ENCODE data around the gene SPATS2.
"Not testable (repeated sequence)": the region's sequence is repeated elsewhere in the genome, so short reads cannot be mapped to it uniquely, and the experiment has no call there.

SPATS2 gene

DNA sequence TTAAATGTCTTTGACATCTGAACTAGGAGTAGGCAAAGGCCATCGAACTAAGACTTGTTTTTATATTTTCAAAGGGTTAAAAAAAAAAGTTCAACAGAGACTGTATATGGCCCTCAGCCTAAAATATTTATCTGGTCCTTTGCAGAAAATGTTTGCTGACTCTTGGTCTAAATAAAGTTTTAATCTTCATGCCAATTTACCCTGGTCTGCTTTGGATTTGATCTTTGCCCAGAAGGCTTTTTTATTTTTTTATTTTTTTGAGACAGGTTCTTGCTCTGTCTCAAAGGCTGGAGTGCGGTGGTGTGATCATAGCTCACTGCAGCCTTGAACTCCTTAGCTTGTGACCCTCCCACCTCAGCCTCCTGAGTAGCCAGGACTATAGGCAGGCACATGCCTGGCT lies 47.1 kb downstream of the SPATS2 start:
- DNase-seq: no peak

DNA sequence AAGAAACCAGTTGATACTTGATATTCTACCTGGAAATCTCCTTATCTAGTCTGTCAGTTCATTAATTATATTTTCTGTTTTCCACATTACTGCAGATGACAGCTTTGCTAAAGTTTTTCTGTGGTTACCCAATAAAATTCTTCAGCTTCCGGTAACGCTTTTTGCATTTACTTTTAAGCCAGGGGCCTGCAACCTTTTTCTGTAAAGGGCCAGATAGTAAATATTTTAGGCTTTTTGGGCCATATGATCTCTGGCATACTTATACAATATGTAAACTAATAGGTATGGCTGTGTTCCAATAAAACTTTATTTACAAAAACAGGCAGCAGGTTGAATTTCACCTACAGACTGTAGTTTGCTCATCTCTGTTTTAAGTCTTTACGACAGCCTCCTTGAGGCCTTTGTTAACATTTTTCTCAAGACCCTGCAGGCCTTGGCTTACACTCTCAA lies 48.3 kb downstream of the SPATS2 start:
- no peak for DNase-seq

DNA sequence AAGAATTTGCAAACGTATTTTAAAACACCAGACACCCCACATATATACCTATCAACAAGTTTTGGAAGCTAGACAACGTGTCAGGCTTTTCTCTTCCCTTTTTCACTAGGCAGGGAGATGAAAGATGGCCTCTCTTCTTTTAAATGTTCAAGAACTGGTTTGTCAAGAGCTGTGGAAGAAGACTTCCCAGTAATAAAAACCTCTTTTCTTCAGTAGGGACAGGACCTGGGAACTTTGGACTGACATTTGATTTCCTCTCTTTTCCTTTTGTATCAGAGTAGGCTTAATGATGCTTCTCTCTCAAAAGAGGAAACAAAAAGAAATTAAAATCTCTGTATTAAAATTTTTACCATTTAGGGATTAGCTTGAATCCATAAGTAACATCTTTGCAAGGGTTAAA lies 49.6 kb downstream of the SPATS2 start:
- no peak for DNase-seq

DNA sequence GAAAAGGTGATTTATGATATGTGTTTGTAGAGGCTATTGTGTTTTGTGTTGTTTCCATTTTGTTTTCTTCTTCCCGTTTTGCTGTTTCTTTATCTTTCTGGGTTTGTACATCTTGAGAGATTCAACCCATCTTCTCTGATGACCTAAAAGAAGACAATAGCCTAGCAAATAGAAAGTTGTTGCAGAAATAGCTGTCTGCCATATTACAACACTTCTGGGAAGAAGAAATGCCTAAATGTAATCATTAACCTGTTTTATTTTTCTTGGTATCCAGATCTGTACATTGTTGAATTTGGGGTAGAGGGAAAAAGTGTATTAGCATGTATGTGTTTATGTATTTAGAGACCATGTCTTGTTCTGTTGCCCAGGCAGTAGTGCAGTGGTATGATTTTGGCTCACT lies 50.3 kb downstream of the SPATS2 start:
- no peak for DNase-seq

- no peak for DNase-seq
Observed at GRCh38 chr12:49420556-49420955, 53.3 kb downstream of the SPATS2 start.

GRCh38 chr12:49422114-49422513 lies 54.9 kb downstream of the SPATS2 start:
- DNase-seq: no peak

- no peak for DNase-seq
Observed at GRCh38 chr12:49428793-49429192, 61.5 kb downstream of the SPATS2 start.

DNA sequence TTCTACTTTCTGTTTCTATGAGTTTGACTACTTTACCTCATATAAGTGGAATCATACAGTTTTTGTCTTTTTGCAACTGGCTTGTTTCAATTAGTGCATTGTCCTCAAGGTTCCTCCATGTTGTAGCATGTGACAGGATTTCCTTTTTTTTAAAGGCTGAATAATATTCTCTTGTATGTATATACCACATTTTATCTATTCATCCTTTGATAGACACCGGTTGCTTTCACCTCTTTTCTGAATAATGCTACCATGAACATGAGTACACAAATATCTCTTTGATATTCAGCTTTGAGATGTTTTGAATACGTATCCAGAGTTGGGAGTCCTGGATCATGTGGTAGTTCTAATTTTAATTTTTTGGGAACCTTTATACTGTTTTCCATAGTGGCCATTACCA lies 65.4 kb downstream of the SPATS2 start:
- no peak for DNase-seq

- not testable (repeated sequence) for DNase-seq
Observed at GRCh38 chr12:49436799-49437198, 69.5 kb downstream of the SPATS2 start.

DNA sequence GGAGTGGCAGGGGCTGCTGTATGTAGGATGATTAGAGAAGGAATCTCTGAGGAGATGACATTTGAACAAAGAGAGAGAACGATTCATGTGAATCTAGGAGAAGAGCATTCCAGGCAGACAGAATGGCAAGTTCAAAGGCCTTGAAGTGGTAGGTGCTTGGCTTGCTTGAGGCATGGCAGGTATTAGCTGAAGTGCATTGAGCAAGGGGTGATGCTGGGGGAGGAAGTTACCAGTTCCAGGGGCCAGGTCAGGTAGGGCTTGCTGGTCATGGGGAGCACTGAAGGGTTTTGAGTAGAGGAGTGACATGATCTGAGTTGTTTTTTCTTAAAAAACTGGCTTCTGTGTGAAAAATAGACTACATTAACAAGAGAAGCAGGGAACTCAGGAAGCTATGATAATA lies 71.8 kb downstream of the SPATS2 start:
- no peak for DNase-seq

GRCh38 chr12:49440035-49440434 lies 72.8 kb downstream of the SPATS2 start:
- no peak for DNase-seq

GRCh38 chr12:49442915-49443314 lies 75.7 kb downstream of the SPATS2 start:
- no peak for DNase-seq

- no peak for DNase-seq
Observed at GRCh38 chr12:49446571-49446970, 79.3 kb downstream of the SPATS2 start.

DNA sequence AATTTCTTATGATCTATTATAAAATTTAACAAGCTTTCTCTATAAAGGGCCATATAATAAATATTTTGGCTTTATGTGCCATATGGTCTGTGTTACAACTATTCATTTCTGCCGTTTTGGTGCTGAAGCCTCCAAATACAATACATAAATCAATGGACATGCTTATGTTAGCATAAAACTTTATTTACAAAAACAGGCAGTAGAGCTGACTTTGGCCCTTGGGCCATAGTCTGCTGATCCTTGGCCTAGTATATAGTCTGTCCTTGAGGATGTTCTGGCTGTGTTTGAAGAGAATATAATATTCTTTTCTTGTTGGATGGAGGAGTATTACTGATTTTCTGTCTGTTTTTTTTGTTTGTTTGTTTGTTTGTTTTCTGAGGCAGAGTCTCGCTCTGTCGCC lies 81.6 kb downstream of the SPATS2 start:
- DNase-seq: no peak

GRCh38 chr12:49451468-49452259 lies 84.4 kb downstream of the SPATS2 start:
- DNase-seq: no peak

DNA sequence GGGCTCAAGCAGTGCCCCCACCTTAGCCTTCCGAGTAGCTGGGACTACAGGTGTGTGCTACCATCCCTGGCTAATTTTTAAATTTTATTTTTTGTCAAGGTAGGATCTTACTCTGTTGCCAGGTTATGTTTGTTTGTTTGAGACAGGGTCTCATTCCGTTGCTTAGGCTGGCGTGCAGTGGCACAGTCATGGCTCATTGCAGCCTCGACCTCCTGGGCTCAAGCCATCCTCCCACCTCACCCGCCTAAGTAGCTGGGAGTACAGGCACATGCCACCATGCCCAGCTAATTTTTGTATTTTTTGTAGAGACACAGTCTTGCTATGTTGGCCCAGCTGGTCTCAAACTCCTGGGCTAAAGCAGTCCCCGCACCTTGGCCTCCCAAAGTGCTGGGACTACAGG lies 88.2 kb downstream of the SPATS2 start:
- DNase-seq: no peak

DNA sequence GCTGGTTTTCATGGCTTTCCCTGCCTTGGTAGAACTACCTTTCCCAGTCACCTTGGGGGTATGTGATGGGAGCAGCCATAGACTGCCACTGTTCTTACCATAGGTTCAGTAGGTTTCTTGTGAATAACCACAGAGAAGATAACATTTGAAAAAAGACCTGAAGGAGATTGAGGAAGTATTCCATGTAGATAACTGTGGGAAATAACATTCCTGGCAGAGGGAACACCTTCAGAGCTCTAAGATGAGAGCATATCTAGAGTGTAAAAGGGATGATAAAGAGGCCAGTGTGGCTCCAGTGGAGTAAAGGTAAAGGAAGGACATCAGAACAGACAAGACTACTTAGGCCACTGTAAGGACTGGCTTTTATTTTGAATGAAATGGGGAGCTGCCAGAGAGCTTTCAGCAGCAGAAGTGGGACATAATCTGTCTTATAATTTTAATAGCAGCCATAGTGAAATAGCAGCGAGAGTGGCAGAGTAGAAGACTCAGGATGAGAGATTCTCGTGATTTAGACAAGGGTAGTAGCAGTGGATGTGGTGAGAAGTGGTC lies 88.9 kb downstream of the SPATS2 start:
- no peak for DNase-seq

- no peak for DNase-seq
Observed at GRCh38 chr12:49458816-49459215, 91.6 kb downstream of the SPATS2 start.

DNA sequence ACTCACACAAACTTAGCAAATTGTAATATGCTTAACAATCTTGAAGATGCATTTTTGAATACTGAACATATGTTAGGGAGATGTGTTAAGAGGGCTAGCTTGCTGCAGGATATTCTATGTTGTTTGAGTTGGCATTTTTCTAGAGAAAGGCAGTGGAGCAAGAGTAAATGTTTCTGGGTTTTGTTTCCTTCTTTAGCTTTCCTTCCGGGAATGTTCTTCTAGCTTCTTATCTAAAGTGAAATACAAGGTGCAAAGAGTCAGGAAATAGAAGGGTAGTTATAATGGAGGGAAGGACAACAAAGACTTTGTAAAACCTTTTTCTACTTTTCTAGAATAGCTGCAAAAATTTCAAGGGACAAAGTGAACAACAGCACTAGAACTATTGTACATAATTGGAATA lies 94.0 kb downstream of the SPATS2 start:
- no peak for DNase-seq

DNA sequence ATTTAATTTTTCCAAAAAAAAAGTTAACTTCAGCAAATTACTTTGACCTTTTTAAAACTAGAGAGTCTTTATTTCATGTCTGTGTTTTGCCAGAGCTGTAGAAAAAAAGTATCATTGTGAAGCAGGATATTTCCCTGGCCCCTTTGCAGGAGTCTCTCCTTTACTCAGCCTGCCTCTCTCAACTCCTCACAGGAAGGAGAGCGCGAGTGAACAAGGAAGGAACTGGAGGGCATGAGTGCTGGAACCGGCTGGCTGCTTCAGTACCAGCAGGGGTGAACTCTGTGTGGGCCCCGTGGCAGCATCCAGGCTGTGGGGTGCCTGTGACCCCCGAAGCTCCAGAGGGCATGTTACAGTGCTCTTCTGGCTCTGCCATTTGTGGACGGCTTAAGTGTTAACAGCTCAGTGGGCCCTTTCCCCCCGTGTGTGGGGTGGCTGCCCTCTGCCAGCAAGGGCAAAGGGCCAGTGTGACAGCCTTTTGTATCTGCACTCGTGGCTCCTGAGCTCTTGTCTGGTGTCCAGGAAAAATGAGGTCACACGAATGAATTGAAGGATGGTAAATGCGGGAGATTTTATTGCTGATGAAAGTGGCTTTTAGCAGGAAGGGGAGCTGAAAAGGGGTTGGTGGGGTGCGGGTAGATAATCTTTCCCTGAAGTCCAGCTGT lies 95.0 kb downstream of the SPATS2 start:
- DNase-seq: no peak

GRCh38 chr12:49465132-49465531 lies 97.9 kb downstream of the SPATS2 start:
- DNase-seq: no peak

DNA sequence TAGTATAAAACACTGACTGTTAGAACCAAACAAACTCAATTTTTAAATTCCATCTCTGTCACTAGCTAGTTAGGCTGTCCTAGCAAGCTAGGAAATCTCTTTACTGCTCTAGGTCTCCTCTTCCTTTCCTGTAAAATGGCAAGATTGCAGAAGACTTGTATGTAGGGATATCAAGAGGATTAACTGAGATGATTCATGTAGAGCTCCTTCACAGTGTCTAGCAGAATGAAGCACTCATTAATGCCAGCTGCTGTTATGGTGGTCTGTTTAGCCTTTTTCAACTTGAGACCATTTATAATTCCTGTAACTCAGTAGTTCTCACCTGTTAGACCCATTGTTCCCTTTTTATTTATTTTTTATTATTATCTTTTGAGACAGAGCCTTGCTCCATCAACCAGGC lies 103.7 kb downstream of the SPATS2 start:
- no peak for DNase-seq

DNA sequence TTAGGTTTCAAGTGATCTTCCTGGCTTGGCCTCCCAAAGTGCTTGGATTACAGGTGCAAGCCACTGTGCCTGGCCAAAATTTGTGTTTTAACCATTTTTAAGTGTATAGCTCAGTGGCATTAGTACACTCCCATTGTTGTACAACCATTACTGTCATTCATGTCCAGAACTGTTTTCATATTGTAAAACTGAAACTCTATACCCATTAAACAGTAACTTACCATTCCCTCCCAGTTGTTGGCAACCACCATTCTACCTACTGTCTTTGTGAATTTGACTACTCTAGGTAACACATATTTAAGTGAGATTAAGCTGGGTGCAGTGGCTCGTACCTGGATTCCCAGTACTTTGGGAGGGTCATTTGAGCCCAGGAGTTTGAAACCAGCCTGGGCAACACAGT lies 104.3 kb downstream of the SPATS2 start:
- no peak for DNase-seq

GRCh38 chr12:49476091-49476490 lies 108.8 kb downstream of the SPATS2 start:
- DNase-seq: no peak
